Keratinocyte (primary cell): Measurements from ENCODE around the gene NCBP3. TPM values are rescaled to one million over a fixed set of nuclear protein-coding genes. Genes with fewer than 3 reads are reported as not detected.

Source experiments
- DNase-seq: peaks from one replicate; pipeline ENCODE4 v3.0.0-alpha.2; 2011; ENCODE audit warnings: low read depth, missing footprints, low spot score
- FAIRE-seq: peaks from 2 replicates; lab custom pipeline; 2011; peaks lifted over from hg19 to GRCh38; lab: Jason Lieb, UNC
- H2AFZ ChIP-seq: 2 replicates; pipeline ENCODE4 v1.6.0; 2012; ENCODE audit warnings: low read length, control low read depth, inconsistent platforms; ENCODE audit not compliant: control insufficient read depth
- H3K27ac ChIP-seq: 2 replicates; pipeline ENCODE4 v1.5.1; 2011; ENCODE audit warnings: low read length; ENCODE audit not compliant: control insufficient read depth, insufficient read depth
- H3K27me3 ChIP-seq: 3 replicates; pipeline ENCODE4 v1.6.0; 2011; ENCODE audit warnings: low read length; ENCODE audit not compliant: control insufficient read depth, insufficient read depth; ENCODE audit errors: extremely low read depth
- H3K36me3 ChIP-seq, 2 experiments: 2 replicates in 1 of 2; 3 replicates in 1 of 2; pipeline ENCODE4 v1.5.1; 2011; ENCODE audit warnings: low read length in 2 of 2, mild to moderate bottlenecking in 1 of 2; ENCODE audit not compliant: control insufficient read depth in 2 of 2, insufficient read depth in 2 of 2; ENCODE audit errors: extremely low read depth in 1 of 2
- H3K4me1 ChIP-seq: 3 replicates; pipeline ENCODE4 v1.5.1; 2011; ENCODE audit warnings: low read length; ENCODE audit not compliant: control insufficient read depth, insufficient read depth; ENCODE audit errors: extremely low read depth
- H3K4me2 ChIP-seq: 3 replicates; pipeline ENCODE4 v1.6.0; 2011; ENCODE audit warnings: low read depth, low read length; ENCODE audit not compliant: control insufficient read depth, insufficient read depth; ENCODE audit errors: extremely low read depth
- H3K4me3 ChIP-seq, 3 experiments: fragments of 200-600 bp in 1 of 3; sonication (generic) in 1 of 3; 2 replicates in 2 of 3; 3 replicates in 1 of 3; pipeline ENCODE4 v1.5.1; 2011 to 2016; ENCODE audit warnings: low read length in 3 of 3, mild to moderate bottlenecking in 3 of 3, control low read depth in 2 of 3, inconsistent platforms in 1 of 3, low read depth in 1 of 3, mixed read lengths in 1 of 3, mixed run types in 1 of 3, moderate library complexity in 1 of 3; ENCODE audit not compliant: control insufficient read depth in 2 of 3, insufficient read depth in 2 of 3; ENCODE audit errors: extremely low read depth in 1 of 3
- H3K79me2 ChIP-seq: 2 replicates; pipeline ENCODE4 v1.6.0; 2012; ENCODE audit warnings: low read length; ENCODE audit not compliant: control insufficient read depth, insufficient read depth
- H3K9ac ChIP-seq: 3 replicates; pipeline ENCODE4 v1.6.0; 2011; ENCODE audit warnings: low read length; ENCODE audit not compliant: control insufficient read depth, insufficient read depth; ENCODE audit errors: extremely low read depth
- H3K9me1 ChIP-seq: 3 replicates; pipeline ENCODE4 v1.6.0; 2011; ENCODE audit warnings: low read length; ENCODE audit not compliant: control insufficient read depth, insufficient read depth; ENCODE audit errors: extremely low read depth
- H3K9me3 ChIP-seq: 2 replicates; pipeline ENCODE4 v1.5.1; 2012; ENCODE audit warnings: low read depth, low read length; ENCODE audit not compliant: control insufficient read depth
- H4K20me1 ChIP-seq: 3 replicates; pipeline ENCODE4 v1.6.0; 2011; ENCODE audit warnings: low read length; ENCODE audit not compliant: control insufficient read depth, insufficient read depth; ENCODE audit errors: extremely low read depth
- EZH2 ChIP-seq: IDR thresholded peaks from one replicate; pipeline ENCODE4 v1.6.1; 2012; ENCODE audit warnings: inconsistent platforms, mild to moderate bottlenecking, low read length, moderate library complexity
- dilution Hi-C: fragments of 300-500 bp; cut with MboI; formaldehyde crosslinking; loops from one replicate; pipeline ENCODE4 v1.7.0; 2020; ENCODE audit warnings: low sequenced_read_pairs; ENCODE audit not compliant: extremely low pct_ligation_motif_present
- polyA plus RNA-seq, 5 experiments: library from polyadenylated mRNA; depleted of rRNA in 3 of 5; stranded (reverse) in 3 of 5; stranded (forward) in 1 of 5; unstranded in 1 of 5; fragments of >200 nt; gene quantifications; 1 replicate in 1 of 5; 2 replicates in 3 of 5; 3 replicates in 1 of 5; pipeline versions ENCODE4 v1.2.1 to v1.2.3, GENCODE V29; 2011 to 2012; ENCODE audit warnings: missing spikeins in 2 of 5, low read depth in 1 of 5, low replicate concordance in 1 of 5
- TF ChIP-seq, protein P1 (sequence below), 3 experiments: IDR thresholded peaks in 1 of 3; conservative IDR thresholded peaks in 1 of 3; optimal IDR thresholded peaks in 1 of 3; 2 replicates in 2 of 3; 3 replicates in 1 of 3; pipeline versions ENCODE3 to v1.5.1; 2011; ENCODE audit warnings: low read length in 3 of 3, mild to moderate bottlenecking in 3 of 3, moderate library complexity in 2 of 3, control low read depth in 1 of 3, inconsistent platforms in 1 of 3; ENCODE audit not compliant: insufficient read depth in 2 of 3; ENCODE audit errors: extremely low read depth in 1 of 3

The NCBP3 gene
- polyA plus RNA-seq, 1 donor (not counting 4 experiments of a cell fraction or from before 2014, with no cell fraction given), result 22.1 TPM

DNA sequence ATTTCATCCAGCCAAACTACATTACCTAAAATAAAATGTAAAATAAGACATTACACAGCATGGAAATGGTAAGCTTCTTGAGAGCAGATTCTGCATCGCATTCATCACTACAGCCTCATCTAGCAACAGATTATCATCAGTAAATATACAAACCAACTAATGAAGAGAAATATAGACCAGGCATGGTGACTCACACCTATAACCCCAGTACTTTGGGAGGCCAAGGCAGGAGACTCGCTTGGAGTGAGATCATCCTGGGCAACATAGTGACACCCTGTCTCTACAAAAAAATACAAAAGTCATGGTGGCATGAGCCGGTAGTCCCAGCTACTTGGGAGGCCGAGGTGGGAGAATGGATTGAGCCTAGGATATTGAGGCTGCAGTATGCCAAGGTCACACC, 19.9 kb downstream of the NCBP3 start:
- no peak for FAIRE-seq
- Histone ChIP-seq H4K20me1 (no peaks in the 10 kb centered on the region), H3K4me1 (no peaks in the 10 kb centered on the region), H3K36me3 (peaks cover 13 to 21% of the 10 kb centered on the region in 2 experiments), H3K27me3 (no peaks in the 10 kb centered on the region), H2AFZ (no peak overlapping the region), H3K27ac (no peak overlapping the region), H3K9me1 (no peaks in the 10 kb centered on the region), H3K9me3 (no peaks in the 10 kb centered on the region), H3K4me3 (no peak overlapping the region), H3K4me2 (no peak overlapping the region), H3K9ac (no peak overlapping the region), H3K79me2 (peaks cover 3% of the 10 kb centered on the region)
- TF ChIP-seq, protein P1, sequence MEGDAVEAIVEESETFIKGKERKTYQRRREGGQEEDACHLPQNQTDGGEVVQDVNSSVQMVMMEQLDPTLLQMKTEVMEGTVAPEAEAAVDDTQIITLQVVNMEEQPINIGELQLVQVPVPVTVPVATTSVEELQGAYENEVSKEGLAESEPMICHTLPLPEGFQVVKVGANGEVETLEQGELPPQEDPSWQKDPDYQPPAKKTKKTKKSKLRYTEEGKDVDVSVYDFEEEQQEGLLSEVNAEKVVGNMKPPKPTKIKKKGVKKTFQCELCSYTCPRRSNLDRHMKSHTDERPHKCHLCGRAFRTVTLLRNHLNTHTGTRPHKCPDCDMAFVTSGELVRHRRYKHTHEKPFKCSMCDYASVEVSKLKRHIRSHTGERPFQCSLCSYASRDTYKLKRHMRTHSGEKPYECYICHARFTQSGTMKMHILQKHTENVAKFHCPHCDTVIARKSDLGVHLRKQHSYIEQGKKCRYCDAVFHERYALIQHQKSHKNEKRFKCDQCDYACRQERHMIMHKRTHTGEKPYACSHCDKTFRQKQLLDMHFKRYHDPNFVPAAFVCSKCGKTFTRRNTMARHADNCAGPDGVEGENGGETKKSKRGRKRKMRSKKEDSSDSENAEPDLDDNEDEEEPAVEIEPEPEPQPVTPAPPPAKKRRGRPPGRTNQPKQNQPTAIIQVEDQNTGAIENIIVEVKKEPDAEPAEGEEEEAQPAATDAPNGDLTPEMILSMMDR (optimal IDR thresholded peaks at IDR 0.05 in 1 of 3, IDR thresholded peaks at IDR 0.05 in 1 of 3, conservative IDR thresholded peaks at IDR 0.05 in 1 of 3; ENCODE audit: extremely low read depth in 1 of 3, insufficient read depth in 2 of 3, low read length in 3 of 3), result no peak
- TF ChIP-seq EZH2, result no peak
- dilution Hi-C loops, result no loop called here
- no peak for DNase-seq

DNA sequence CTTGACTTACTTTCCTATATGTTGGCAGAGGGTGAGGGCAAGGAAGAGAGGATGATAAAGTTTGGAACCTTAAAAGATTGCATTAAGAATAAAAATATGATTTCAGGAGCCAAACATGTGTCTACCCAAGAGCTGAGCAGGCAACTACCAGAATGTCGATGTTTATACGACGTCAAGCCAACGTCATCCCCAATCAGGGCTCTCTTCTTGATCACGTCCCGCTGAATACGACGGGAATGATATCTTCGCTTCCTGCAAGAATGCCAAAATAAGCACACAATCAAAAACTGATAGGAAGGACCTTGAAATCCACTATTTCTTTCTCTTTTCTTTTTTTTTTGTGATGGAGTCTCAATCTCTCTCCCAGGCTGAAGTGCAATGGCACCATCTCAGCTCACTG, 24.9 kb downstream of the NCBP3 start:
- dilution Hi-C loops, result no loop called here
- H3K4me3 ChIP-seq, result no peak overlapping the region
- TF ChIP-seq, protein P1 (optimal IDR thresholded peaks at IDR 0.05 in 1 of 3, IDR thresholded peaks at IDR 0.05 in 1 of 3, conservative IDR thresholded peaks at IDR 0.05 in 1 of 3; ENCODE audit: extremely low read depth in 1 of 3, insufficient read depth in 2 of 3, low read length in 3 of 3), result no peak
- TF ChIP-seq EZH2, result no peak

More for the DNA sequence above, 24.9 kb downstream of the NCBP3 start:
- H3K79me2 ChIP-seq, result no peaks in the 10 kb centered on the region
- peaks cover 11 to 26% of the 10 kb centered on the region in 2 experiments for H3K36me3 ChIP-seq
- FAIRE-seq (no peak), DNase-seq (no peak)
- H2AFZ ChIP-seq, result no peak overlapping the region
- no peak overlapping the region for H3K27ac ChIP-seq
- H3K4me1 ChIP-seq, result no peaks in the 10 kb centered on the region
- no peaks in the 10 kb centered on the region for H3K27me3 ChIP-seq
- H3K4me2 ChIP-seq, result no peak overlapping the region
- H4K20me1 ChIP-seq, result no peaks in the 10 kb centered on the region
- no peak overlapping the region for H3K9ac ChIP-seq
- H3K9me3 ChIP-seq, result no peaks in the 10 kb centered on the region
- no peaks in the 10 kb centered on the region for H3K9me1 ChIP-seq
